Muscle of arm (tissue), 14 donors: Measurements from ENCODE around the gene SPEM3. TPM values are rescaled to one million over a fixed set of nuclear protein-coding genes. Genes with fewer than 3 reads are reported as not detected.

Experiments used
- DNase-seq: peaks from one replicate; pipeline ENCODE4 v3.0.0-alpha.2; 2013
- long read RNA-seq, 11 donors: transcript quantifications; one replicate each; lab custom pipeline, GENCODE V29; 2026
- polyA plus RNA-seq, 12 donors: library from polyadenylated mRNA; unstranded; fragments of 120-200 nt; gene quantifications; one replicate each; pipeline ENCODE4 v1.2.1, GENCODE V29; 2013; ENCODE audit not compliant: insufficient read length in 12 of 12

The SPEM3 gene
- polyA plus RNA-seq: not detected
- long read RNA-seq, donor 1: 0 reads
- long read RNA-seq, donor 2: 0 reads
- long read RNA-seq, donor 3: 0 reads
- long read RNA-seq, donor 4: 0 reads
- long read RNA-seq, donor 5: 0 reads
- long read RNA-seq, donor 6: 0 reads
- long read RNA-seq, donor 7: 0 reads
- long read RNA-seq, donor 8: 0 reads
- long read RNA-seq, donor 9: 0 reads
- long read RNA-seq, donor 10: 0 reads
- long read RNA-seq, donor 11: 0 reads

DNA sequence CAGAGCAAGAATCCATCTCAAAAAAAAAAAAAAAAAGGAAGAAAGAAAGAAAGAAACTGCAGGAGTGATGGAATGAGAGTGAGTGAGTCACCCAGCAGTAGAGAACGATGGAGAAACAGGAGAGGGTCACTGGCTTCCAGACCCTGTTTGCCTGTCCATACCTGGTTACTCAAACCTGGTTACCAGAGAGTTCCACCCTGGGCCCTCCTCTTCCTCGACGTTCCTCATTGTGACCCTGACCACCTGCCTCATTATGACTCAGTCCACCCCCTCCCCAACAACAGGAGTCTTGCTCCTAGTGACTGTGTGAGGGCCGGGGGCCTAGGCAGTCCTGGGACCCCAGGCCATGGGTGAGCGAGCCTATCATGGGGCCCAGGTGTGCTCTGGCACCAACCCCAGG is at the start of gene SPEM3:
Gene SPEM3 (plus strand): TSS at position 301 of the 400 bp plus-strand sequence. CDS start 46 bp downstream, at position 347.
- DNase-seq: no peak

- no peak for DNase-seq
These were observed 49.5 kb upstream of the SPEM3 start for GRCh38 chr17:7379134-7379533.

DNA sequence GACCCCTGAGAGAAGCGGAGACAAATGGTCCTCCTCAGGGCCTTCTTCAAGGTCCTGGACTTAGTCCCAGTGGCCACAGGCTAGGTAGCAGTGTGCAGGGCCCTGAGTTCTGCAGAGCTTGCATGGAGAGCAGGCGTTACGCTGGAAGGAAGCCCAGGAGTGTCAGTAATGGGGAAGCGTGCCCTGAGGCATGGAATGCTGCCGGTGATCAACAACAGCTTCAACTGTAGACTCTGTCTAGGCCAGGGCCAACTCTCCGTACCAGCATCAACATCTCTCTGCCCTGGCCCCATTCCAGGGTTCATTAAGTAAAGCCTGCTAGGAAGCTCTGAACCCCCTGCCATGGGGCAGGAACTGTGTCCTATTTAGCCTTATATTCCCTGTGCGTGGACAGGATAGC is 48.3 kb upstream of the SPEM3 start:
- no peak for DNase-seq

DNA sequence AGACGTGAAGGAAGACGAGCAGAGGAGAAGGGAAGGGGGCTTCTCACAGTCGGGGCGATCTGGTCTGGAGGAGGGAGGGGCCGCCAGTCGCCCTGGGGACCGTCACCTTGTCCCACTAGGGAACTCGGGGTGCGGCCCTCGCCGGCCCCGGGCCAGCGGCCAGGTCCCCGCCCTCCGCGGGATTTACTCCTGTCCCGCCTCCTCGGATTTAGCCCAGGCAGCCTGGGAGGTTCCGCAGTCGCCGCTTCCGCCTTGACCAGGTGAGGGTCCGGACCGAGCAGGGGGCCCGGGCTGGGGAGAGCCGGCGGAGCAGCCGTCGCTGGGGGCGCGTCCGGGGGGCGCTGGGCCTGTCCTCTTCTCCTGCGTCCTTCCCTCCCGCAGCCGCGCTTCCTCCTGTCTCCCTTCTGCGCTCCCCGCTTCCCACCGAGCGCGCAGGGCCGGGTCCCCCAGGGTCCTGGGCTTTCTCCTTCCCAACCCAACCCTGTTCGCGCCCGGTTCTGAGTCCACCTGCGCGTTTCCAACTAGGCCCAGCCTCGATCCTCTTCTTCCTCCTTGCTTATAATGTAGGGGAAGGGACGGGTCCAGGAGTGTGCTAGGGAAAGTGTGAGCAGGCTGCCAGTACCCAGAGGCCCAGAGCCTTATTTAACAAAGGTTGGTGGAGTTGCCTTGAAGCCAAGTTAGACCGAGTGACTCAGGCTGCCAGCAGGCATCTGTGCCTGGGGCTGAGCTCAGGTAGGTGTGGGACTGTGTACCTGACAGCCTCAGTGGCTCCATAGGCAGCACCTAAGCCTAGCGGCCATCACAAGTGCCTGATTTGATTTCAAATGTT is 47.6 kb upstream of the SPEM3 start, which contains the start of gene TNK1:
Gene TNK1 (plus strand): TSS at position 235 of the 829 bp plus-strand sequence. CDS start 1,838 bp downstream, outside the sequence.
- no peak for DNase-seq

DNA sequence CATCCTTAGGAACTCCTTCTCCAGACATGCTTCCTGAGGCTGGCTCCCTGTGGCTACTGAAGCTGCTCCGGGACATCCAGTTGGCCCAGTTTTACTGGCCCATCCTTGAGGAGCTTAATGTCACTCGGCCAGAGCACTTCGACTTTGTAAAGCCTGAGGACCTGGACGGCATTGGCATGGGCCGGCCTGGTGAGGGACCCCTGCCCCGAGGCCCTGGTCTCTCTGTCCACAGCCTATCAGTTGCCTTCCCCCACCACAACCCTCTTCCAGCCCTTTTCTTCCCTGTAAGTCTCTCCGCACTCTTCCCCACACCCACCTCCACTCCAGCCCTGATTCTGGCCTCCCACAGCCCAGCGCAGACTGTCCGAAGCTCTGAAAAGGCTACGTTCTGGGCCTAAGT is 45.8 kb upstream of the SPEM3 start:
- DNase-seq: no peak

- DNase-seq: no peak
These were observed 45.3 kb upstream of the SPEM3 start for GRCh38 chr17:7383371-7383741.

DNA sequence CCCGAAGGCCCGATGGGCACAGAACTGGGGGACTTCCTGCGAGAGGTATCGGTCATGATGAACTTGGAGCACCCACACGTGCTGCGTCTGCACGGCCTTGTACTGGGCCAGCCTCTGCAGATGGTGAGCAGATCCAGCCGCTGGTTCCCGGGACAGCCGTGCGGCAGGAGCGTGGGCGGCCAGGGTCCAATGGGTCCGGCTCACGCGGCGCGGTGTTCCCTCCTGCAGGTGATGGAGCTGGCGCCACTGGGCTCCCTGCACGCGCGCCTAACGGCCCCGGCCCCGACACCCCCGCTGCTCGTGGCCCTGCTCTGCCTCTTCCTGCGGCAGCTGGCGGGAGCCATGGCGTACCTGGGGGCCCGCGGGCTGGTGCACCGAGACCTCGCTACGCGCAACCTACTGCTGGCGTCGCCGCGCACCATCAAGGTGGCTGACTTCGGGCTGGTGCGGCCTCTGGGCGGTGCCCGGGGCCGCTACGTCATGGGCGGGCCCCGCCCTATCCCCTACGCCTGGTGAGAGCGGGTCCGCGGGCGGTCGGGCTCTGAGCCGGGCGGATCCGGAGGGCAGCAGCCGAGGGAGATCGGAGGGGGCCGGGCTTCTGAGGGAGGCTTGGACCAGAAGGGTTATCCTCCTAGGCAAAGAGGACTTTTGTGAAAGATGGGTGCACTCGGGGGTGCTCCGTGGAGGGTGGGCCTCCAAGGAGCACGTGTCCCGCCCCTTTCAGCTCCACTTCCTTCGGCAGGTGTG is 44.7 kb upstream of the SPEM3 start:
- DNase-seq: no peak

- DNase-seq: no peak
These were observed 44.1 kb upstream of the SPEM3 start for GRCh38 chr17:7384489-7385081.

- DNase-seq: no peak
These were observed 39.8 kb upstream of the SPEM3 start for GRCh38 chr17:7388856-7389255.

DNA sequence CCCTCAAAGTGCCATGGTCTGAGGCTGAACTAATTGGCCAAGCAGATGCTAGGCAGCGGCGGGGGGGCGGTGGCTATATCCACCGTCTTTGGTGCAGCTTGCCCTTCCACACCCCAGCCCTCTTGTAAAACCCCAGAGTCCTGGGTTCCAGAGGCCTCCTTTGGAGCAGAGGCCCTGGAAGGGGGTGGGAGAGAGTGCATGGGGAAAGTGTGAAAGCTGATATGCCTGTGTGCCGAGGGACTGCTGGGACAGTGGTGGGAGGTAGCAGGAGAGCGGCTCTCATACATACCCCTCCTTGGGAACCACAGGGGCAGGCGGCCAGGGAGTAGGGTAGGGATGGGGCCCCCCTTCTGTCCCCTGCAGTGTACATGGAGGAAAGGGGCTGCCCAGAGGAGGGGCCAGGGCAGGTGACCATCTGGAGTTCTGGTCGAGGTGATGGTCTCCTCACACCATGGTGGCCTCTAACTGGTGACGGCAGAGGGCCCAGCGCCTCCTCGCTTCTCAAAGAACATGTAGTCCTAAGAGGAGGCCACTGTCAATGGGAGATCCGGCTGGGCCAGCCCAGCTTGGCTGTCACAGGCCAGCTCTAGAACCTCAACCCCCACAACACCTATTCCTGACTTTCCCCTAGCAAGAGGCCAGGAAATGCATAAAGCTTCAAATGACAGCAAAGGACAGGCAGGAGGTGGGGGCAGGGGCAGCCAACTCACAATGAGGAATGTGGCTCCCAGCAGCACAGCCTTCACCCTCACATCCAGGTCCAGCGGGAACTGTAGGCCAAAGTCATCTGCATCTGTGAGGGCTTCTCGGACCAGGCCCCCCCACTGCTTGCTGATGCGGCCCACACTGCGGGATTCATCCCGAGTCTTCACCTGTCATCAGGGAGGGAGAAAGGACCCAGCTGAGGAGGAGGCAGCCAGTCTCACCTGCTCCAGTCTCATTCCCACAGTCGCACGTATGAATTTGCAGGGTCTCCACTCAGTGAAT is 38.4 kb upstream of the SPEM3 start:
- DNase-seq: no peak

GRCh38 chr17:7391307-7391706 is 37.4 kb upstream of the SPEM3 start:
- DNase-seq: no peak

DNA sequence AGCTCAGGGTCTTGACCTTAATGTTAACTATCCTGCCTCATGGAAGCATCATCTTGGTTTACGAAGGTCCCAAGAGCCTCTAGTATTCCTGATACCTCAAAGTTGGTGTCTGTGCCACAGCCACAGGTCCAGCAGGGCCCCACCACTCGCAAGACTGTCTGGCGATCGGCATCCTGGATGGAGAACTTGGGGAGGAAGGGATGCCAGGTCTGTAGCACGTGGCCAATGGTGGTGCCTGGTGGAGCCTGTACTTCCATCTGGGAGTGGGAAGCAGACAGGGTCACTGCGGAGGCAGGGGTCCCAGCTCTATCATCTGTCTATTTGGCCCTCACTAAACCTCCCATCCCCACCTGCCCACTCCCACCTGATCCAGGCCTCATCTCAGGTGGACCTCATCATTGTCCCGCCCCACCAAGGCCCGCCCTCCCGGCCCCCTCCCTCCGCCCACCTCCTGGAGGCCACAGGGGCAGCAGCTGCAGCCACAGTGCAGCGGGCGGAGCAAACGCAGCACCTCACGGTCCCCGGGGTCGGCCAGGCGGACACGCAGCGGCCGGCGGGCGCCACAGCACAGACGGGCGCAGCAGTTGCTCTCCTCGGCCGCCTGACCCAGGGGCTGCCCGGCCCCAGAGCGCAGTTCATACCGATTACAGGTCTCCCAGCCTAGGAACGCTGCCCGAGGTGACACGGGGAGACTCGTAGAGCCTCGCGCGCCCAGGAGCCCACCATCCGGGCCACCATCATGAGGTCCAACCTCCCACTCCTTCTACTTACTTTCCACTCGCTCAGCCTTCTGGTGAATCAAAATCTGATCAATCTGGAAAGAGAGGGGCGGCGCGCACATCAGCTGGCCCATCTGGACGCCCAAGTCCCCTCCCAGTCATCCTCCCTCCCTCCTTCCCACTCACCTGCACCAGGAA is 35.7 kb upstream of the SPEM3 start:
- no peak for DNase-seq

DNA sequence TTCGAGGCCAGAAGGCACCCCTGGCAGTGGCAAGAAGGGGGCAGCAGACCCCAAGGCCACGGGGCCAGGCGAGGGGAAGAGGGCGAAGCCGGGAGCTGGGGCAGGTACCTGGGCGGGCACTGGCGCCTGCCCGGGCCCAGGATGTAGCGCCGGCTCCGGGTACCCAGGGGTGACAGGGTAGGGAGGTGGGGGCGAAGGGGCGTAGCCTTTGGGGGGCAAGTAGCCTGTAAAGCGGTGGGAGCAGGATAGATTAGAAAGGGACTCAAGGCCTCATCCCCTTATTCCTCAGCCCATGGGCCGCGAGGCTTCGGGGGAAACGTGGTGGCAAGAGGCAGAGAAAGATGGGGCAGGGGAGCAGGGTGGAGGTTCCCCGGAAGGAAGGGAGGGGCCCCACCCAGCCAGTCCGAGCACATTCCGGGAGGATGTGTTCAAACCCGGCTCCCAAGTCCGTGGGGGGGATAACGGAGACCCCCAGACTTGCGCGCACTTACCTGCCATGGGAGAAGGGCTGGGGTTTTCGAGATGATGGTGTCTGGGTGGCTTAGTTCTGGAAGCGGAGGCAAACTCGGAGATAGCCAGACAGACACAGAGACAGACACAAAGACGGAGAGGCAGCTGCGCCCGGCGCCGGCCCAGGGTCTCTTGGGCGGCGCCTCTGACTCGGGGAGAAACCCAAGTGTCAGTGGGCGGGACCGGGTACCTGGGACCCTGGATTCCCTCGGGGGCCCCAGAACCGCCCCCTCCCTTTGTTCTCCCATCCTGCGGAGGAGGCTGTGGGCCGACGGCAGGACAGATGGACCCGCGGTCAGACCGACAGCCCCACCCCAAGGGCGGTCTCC is 34.8 kb upstream of the SPEM3 start:
- no peak for DNase-seq

DNA sequence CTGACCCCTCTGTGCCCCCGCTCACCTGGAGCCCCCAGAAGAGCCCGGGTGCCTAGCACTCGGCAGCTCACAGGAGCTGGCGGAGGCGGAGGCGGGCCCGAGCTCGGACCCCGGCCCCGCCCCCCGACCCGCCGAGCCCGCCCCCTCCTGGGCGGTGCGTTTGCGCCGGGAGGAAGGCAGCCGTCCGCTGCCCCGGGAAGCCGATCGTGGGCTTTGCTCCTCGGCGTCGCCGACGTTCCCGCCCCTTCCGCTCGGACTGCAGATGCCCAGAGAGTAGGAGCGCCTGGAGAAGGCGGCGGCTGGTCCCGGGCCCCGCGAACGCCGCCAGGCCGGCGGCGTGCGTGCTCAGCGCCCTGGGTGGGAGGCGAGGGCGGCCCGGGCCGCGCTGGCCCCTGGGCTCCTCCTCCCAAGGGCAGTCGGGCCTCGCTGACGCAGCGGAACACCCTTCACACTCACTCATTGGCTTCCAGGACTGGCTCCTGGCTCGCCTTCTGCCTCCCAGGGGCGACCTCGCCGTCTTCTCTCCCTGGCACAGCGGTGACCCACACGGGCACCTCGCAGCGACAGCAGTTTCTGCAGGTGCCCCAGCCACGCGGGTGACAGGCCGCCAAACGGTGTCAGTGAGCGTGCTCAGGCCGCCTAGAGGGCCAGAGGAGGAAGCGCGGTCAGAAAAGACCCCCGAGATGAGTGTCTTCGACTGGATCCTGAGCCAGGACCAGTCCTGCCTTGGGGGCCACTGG is 34.0 kb upstream of the SPEM3 start, which contains the start of gene PLSCR3:
Gene PLSCR3 (minus strand): TSS at position 74 of the 740 bp plus-strand sequence. CDS start 415 bp downstream, outside the sequence.
- peak; percentile 83 for DNase-seq

DNA sequence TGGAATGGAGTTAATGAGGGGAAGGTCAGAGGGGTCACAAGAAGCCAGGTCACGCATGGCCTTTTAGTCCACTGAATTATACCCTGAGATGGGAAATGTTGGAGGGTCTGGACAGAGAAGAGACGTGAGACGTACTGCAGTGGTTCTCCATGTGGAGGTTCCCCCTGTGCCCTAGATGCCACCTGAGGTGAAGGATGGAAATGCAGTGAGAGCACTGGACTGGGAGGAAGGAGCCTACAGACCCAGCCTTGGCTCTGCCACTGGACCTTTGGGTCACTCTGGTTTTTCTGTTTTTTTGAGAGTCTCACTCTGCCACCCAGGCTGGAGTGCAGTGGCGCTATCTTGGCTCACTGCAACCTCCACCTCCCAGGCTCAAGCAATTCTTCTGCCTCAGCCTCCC is 32.5 kb upstream of the SPEM3 start:
- DNase-seq: no peak

DNA sequence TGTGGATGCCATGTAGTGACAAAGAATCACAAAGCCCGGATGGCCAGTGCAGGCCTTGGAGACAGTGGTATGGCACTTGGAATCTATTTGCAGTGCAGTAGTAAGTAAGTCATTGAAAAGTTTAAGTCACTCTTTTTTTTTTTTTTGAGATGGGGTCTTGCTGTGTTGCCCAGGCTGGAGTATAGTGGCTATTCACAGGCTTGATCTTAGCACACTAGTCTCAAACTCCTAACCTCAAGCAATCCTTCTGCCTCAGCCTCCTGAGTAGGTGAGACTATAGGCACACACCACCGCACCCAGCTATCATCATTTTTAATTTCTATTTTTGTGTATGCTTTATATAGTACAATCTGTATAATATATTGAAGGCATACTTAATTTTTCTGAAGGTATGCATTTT is 30.0 kb upstream of the SPEM3 start:
- DNase-seq: no peak

- peak; percentile 54 for DNase-seq
These were observed 25.5 kb upstream of the SPEM3 start for GRCh38 chr17:7403043-7403726.

DNA sequence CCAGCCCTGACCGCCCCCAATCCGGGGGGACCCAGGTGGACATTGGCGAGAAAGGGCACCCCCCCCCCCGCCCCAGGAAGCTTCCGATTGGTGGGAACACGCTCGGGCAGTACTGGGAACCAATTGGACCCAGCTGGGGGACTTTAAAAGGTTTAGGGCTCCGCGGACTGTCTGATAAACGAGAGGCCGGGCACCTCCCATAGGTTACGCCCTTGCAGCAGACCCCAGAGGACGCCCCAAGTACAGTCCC is 25.0 kb upstream of the SPEM3 start:
- no peak for DNase-seq
